Kidney glomerular epithelial cell (primary cell): Measurements from ENCODE around the gene APOE.
A peak's percentile ranks its signal among the peaks of the same experiment; 100 is the strongest.
"Not testable (repeated sequence)": the region's sequence is repeated elsewhere in the genome, so short reads cannot be mapped to it uniquely, and the experiment has no call there.

ENCODE experiments used
- DNase-seq: peaks from one replicate; lab custom pipeline; 2025; lab: John Stamatoyannopoulos, UW

APOE gene

GRCh38 chr19:44884566-44884965, 21.0 kb upstream of the APOE start:
- no peak for DNase-seq

- no peak for DNase-seq
These were observed 19.5 kb upstream of the APOE start for GRCh38 chr19:44886141-44886540.

GRCh38 chr19:44887648-44888047, 17.9 kb upstream of the APOE start:
- DNase-seq: no peak

- DNase-seq: not testable (repeated sequence)
These were observed 17.3 kb upstream of the APOE start for GRCh38 chr19:44888335-44888734.

- no peak for DNase-seq
These were observed 15.7 kb upstream of the APOE start for GRCh38 chr19:44889830-44890365.

- peak; percentile 100 for DNase-seq
These were observed 15.1 kb upstream of the APOE start for GRCh38 chr19:44890366-44891015.

- DNase-seq: no peak
These were observed 14.3 kb upstream of the APOE start, which contains the start of gene TOMM40 for GRCh38 chr19:44891016-44891882. TOMM40 (plus strand) TSS chr19:44891254; CDS start chr19:44891416, 162 bp downstream.

- DNase-seq: no peak
These were observed 12.7 kb upstream of the APOE start for GRCh38 chr19:44892932-44893331.

- DNase-seq: no peak
These were observed 12.1 kb upstream of the APOE start for GRCh38 chr19:44893332-44894051.

- no peak for DNase-seq
These were observed 11.6 kb upstream of the APOE start for GRCh38 chr19:44894052-44894400.

- no peak for DNase-seq
These were observed 10.7 kb upstream of the APOE start for GRCh38 chr19:44894946-44895345.

- no peak for DNase-seq
These were observed 7.8 kb upstream of the APOE start for GRCh38 chr19:44897835-44898234.

GRCh38 chr19:44900328-44901244, 5.0 kb upstream of the APOE start:
- DNase-seq: no peak

GRCh38 chr19:44903216-44903601, 2.4 kb upstream of the APOE start:
- DNase-seq: no peak

GRCh38 chr19:44903602-44904425, 1.8 kb upstream of the APOE start:
- peak; percentile 20 for DNase-seq

GRCh38 chr19:44904426-44904994, 1.1 kb upstream of the APOE start:
- no peak for DNase-seq

- no peak for DNase-seq
These were observed 2.0 kb downstream of the APOE start for GRCh38 chr19:44907613-44908012.

GRCh38 chr19:44908074-44908835, 2.7 kb downstream of the APOE start:
- DNase-seq: no peak

GRCh38 chr19:44908836-44909261, 3.3 kb downstream of the APOE start:
- DNase-seq: no peak
